LNCaP clone FGC (cell line): ENCODE measurements around the gene IL11RA.

ENCODE experiments used
- DNase-seq: peaks from one replicate; pipeline ENCODE4 v3.0.0-alpha.2; 2011; ENCODE audit warnings: low read depth
- H3K4me3 ChIP-seq: 2 replicates; pipeline ENCODE4 v1.5.1; 2011; ENCODE audit warnings: mild to moderate bottlenecking, low read depth, low read length, control low read depth
- CTCF ChIP-seq: IDR thresholded peaks from 2 replicates; pipeline ENCODE4 v1.5.1; 2012; ENCODE audit warnings: mild to moderate bottlenecking; ENCODE audit not compliant: control insufficient read depth, insufficient read depth; ENCODE audit errors: extremely low read depth

The IL11RA gene

GRCh38 chr9:34664281-34665066 is 12.5 kb downstream of the IL11RA start:
- peak; percentile 85 for TF ChIP-seq CTCF
- no peak for DNase-seq
- H3K4me3 ChIP-seq = peak overlapping the region; percentile 39

- peak overlapping the region; percentile 39 for H3K4me3 ChIP-seq
These were observed 13.0 kb downstream of the IL11RA start for GRCh38 chr9:34665067-34665380.

GRCh38 chr9:34665381-34666250 is 13.6 kb downstream of the IL11RA start:
- peak overlapping the region; percentile 67 for H3K4me3 ChIP-seq
- peak; percentile 81 for DNase-seq
- no peak for TF ChIP-seq CTCF

More at GRCh38 chr9:34665067-34665380, 13.0 kb downstream of the IL11RA start:
- no peak for TF ChIP-seq CTCF
- no peak for DNase-seq

- no peak for TF ChIP-seq CTCF
- no peak for DNase-seq
- no peak overlapping the region for H3K4me3 ChIP-seq
These were observed 18.0 kb downstream of the IL11RA start for GRCh38 chr9:34669809-34670562.

- no peak for TF ChIP-seq CTCF
- no peak for DNase-seq
- no peak overlapping the region for H3K4me3 ChIP-seq
These were observed 19.3 kb downstream of the IL11RA start for GRCh38 chr9:34671307-34671706.

- TF ChIP-seq CTCF = no peak
- no peak overlapping the region for H3K4me3 ChIP-seq
- DNase-seq = peak; percentile 53
These were observed 22.5 kb downstream of the IL11RA start for GRCh38 chr9:34674440-34674839.
